HG02884 (cell line): ENCODE data around the gene MYO15B.
"Not testable (repeated sequence)": the region's sequence is repeated elsewhere in the genome, so short reads cannot be mapped to it uniquely, and the experiment has no call there.

Experiments
- ATAC-seq: cut with Tn5 transposase; IDR thresholded peaks from one replicate; pipeline ENCODE4 v1.9.1; 2021; ENCODE audit warnings: mild to moderate bottlenecking, moderate library complexity; ENCODE audit not compliant: unreplicated experiment

The MYO15B gene

GRCh38 chr17:75637143-75637538 is 49.5 kb downstream of the MYO15B start:
- no peak for ATAC-seq

- ATAC-seq = no peak
These were observed 50.0 kb downstream of the MYO15B start for GRCh38 chr17:75637551-75637950.

- not testable (repeated sequence) for ATAC-seq
These were observed 50.4 kb downstream of the MYO15B start for GRCh38 chr17:75638039-75638438.

- no peak for ATAC-seq
These were observed 51.3 kb downstream of the MYO15B start for GRCh38 chr17:75638893-75639292.

GRCh38 chr17:75639327-75639726 is 51.7 kb downstream of the MYO15B start:
- no peak for ATAC-seq

- ATAC-seq = no peak
These were observed 52.4 kb downstream of the MYO15B start for GRCh38 chr17:75639771-75640555.

GRCh38 chr17:75640556-75641119 is 53.0 kb downstream of the MYO15B start:
- no peak for ATAC-seq

GRCh38 chr17:75641343-75641742 is 53.7 kb downstream of the MYO15B start:
- no peak for ATAC-seq

- ATAC-seq = no peak
These were observed 54.7 kb downstream of the MYO15B start for GRCh38 chr17:75642182-75642783.

- ATAC-seq = no peak
These were observed 55.4 kb downstream of the MYO15B start for GRCh38 chr17:75642784-75643642.

GRCh38 chr17:75643643-75644017 is 56.0 kb downstream of the MYO15B start:
- ATAC-seq = no peak

- ATAC-seq = no peak
These were observed 57.9 kb downstream of the MYO15B start for GRCh38 chr17:75645501-75645888.

- ATAC-seq = no peak
These were observed 58.5 kb downstream of the MYO15B start for GRCh38 chr17:75645889-75646637.

- no peak for ATAC-seq
These were observed 59.0 kb downstream of the MYO15B start for GRCh38 chr17:75646638-75646992.

- ATAC-seq = no peak
These were observed 59.5 kb downstream of the MYO15B start for GRCh38 chr17:75647061-75647460.

GRCh38 chr17:75647921-75648320 is 60.3 kb downstream of the MYO15B start:
- no peak for ATAC-seq

- no peak for ATAC-seq
These were observed 62.1 kb downstream of the MYO15B start for GRCh38 chr17:75649687-75650086.

- no peak for ATAC-seq
These were observed 63.3 kb downstream of the MYO15B start for GRCh38 chr17:75650874-75651273.

GRCh38 chr17:75652341-75652740 is 64.7 kb downstream of the MYO15B start:
- no peak for ATAC-seq

GRCh38 chr17:75652934-75653549 is 65.4 kb downstream of the MYO15B start:
- ATAC-seq = no peak
